Amygdala (tissue), 56 donors: Measurements from ENCODE around the gene APBB1IP.
"Not testable (repeated sequence)": the region's sequence is repeated elsewhere in the genome, so short reads cannot be mapped to it uniquely, and the experiment has no call there.

ENCODE experiments used
- DNase-seq, 56 donors: peaks; one replicate each; lab custom pipeline; 2025; lab: John Stamatoyannopoulos, UW

Gene APBB1IP

GRCh38 chr10:26439406-26440087 is 1.4 kb downstream of the APBB1IP start:
- no peak for DNase-seq

GRCh38 chr10:26440088-26440470 is 1.9 kb downstream of the APBB1IP start:
- DNase-seq = no peak

- DNase-seq = no peak
Observed at GRCh38 chr10:26441491-26442214, 3.5 kb downstream of the APBB1IP start.

GRCh38 chr10:26445411-26446031 is 7.4 kb downstream of the APBB1IP start:
- DNase-seq = no peak

GRCh38 chr10:26446258-26446657 is 8.1 kb downstream of the APBB1IP start:
- no peak for DNase-seq

GRCh38 chr10:26448292-26448691 is 10.2 kb downstream of the APBB1IP start:
- no peak for DNase-seq

GRCh38 chr10:26448706-26449435 is 10.7 kb downstream of the APBB1IP start:
- no peak for DNase-seq

GRCh38 chr10:26449726-26450125 is 11.6 kb downstream of the APBB1IP start:
- DNase-seq = no peak

GRCh38 chr10:26451903-26452302 is 13.8 kb downstream of the APBB1IP start:
- no peak for DNase-seq

GRCh38 chr10:26453850-26454249 is 15.7 kb downstream of the APBB1IP start:
- no peak for DNase-seq

GRCh38 chr10:26454891-26455290 is 16.8 kb downstream of the APBB1IP start:
- no peak for DNase-seq

- DNase-seq = no peak
Observed at GRCh38 chr10:26455567-26456315, 17.6 kb downstream of the APBB1IP start.

- no peak for DNase-seq
Observed at GRCh38 chr10:26457088-26457487, 18.9 kb downstream of the APBB1IP start.

GRCh38 chr10:26460736-26461135 is 22.6 kb downstream of the APBB1IP start:
- no peak for DNase-seq

- no peak for DNase-seq
Observed at GRCh38 chr10:26463986-26464385, 25.8 kb downstream of the APBB1IP start.

GRCh38 chr10:26464632-26465280 is 26.6 kb downstream of the APBB1IP start:
- no peak for DNase-seq

GRCh38 chr10:26466531-26466930 is 28.4 kb downstream of the APBB1IP start:
- not testable (repeated sequence) for DNase-seq

- no peak for DNase-seq
Observed at GRCh38 chr10:26467639-26468038, 29.5 kb downstream of the APBB1IP start.

GRCh38 chr10:26468291-26468690 is 30.1 kb downstream of the APBB1IP start:
- no peak for DNase-seq

GRCh38 chr10:26468700-26469099 is 30.6 kb downstream of the APBB1IP start:
- DNase-seq = no peak
